ENCODE measurements around the gene UBE2J2. TPM values are rescaled to one million over a fixed set of nuclear protein-coding genes. Genes with fewer than 3 reads are reported as not detected.

The UBE2J2 gene
- total and polyA plus RNA-seq, 10 donors: 39.1 to 69.7 (median 55.3) TPM

DNA sequence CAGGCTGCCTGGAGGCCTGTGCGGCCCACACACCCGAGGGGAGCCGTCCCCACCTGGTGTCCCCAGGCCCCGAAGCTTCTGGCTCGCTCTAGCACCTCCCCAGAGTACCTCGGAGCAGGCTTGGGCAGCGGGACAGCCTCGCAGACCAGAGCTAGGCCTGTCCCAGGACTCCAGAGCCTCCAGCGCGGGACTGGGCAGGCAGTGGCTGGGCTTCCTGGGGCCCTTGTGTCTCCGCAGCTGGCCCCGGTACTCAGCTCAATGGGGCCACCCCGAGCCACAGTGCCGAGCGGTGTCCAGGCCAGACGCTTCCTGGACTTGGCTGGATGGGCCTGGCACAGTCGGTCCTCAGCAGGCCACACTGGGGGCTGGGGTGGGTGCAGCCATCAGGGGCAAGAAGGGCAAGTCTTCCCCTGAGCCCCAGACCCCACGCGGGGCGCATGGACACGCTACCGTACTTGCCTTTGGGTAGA is 11.5 kb upstream of the UBE2J2 start:
- DNase-seq: no peak
- Histone ChIP-seq H3K4me3 (no peak overlapping the region), H3K9me3 (no peaks in the 10 kb centered on the region), H3K4me1 (peaks cover 0 to 21% (median 3%) of the 10 kb centered on the region in 6 donors), H3K36me3 (no peaks in the 10 kb centered on the region), H3K27ac (no peak overlapping the region), H3K27me3 (replicated peaks in 1 of 7) (peaks cover 0 to 29% (median 0%) of the 10 kb centered on the region in 7 donors)
- TF ChIP-seq POLR2AphosphoS5 (IDR thresholded peaks at IDR 0.05): no peak
- no peak for TF ChIP-seq POLR2A (IDR thresholded peaks at IDR 0.05)
- TF ChIP-seq, protein P1, sequence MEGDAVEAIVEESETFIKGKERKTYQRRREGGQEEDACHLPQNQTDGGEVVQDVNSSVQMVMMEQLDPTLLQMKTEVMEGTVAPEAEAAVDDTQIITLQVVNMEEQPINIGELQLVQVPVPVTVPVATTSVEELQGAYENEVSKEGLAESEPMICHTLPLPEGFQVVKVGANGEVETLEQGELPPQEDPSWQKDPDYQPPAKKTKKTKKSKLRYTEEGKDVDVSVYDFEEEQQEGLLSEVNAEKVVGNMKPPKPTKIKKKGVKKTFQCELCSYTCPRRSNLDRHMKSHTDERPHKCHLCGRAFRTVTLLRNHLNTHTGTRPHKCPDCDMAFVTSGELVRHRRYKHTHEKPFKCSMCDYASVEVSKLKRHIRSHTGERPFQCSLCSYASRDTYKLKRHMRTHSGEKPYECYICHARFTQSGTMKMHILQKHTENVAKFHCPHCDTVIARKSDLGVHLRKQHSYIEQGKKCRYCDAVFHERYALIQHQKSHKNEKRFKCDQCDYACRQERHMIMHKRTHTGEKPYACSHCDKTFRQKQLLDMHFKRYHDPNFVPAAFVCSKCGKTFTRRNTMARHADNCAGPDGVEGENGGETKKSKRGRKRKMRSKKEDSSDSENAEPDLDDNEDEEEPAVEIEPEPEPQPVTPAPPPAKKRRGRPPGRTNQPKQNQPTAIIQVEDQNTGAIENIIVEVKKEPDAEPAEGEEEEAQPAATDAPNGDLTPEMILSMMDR (IDR thresholded peaks at IDR 0.05 in 8 of 11, conservative IDR thresholded peaks at IDR 0.05 in 3 of 11): no peak
- WGBS, 5 donors: 90 to 100% (median 91%) methylated on average over 1 to 22 of the region's 22 CpGs
- intact Hi-C loops (cut with DNase I; ENCODE audit: low total_unique reads): no loop called here

DNA sequence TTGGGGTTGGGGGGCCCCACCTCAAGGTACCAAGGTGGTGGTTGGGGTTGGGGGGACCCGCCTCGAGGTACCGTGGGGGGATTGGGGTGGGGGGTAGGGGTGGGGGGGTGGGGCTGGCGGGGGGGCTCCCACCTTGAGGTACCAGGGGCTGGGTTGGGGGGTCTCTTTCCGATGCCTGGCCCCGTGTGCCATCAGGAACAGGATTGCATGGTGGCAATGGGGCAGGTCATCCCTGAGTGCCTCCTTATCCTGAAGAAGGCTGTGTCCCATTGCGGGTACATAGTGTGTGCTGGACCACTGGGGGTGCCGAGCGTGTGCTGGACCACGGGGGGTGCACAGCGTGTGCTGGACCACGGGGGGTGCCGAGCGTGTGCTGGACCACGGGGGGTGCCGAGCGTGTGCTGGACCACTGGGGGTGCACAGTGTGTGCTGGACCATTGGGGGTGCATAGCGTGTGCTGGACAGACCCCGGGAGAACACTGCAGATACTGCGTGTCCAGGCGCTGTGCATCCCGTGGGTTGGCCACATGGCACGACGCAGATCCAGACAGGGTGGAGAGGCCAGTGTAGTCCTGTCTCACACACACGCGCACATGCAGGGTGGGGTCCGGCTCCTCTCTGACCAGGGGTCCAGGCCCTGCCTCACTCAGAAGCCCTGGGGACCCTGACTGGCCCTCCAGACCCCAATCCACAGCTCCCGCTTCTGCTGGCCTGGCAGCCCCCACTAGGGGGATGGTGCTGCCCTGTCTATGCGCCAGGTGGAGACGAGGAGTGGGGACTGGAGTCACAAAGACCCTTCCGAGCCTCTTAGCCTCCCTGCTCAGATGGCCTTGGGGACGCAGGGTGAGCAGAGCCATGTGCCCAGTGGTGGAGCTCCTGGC is 10.8 kb upstream of the UBE2J2 start:
- H3K4me3 ChIP-seq: no peak overlapping the region
- H3K27me3 ChIP-seq (replicated peaks in 1 of 7): peaks cover 0 to 29% (median 0%) of the 10 kb centered on the region in 7 donors
- no peaks in the 10 kb centered on the region for H3K9me3 ChIP-seq
- TF ChIP-seq, protein P1 (IDR thresholded peaks at IDR 0.05 in 8 of 11, conservative IDR thresholded peaks at IDR 0.05 in 3 of 11): no peak
- no peak for TF ChIP-seq POLR2AphosphoS5 (IDR thresholded peaks at IDR 0.05)
- no peak for TF ChIP-seq POLR2A (IDR thresholded peaks at IDR 0.05)
- no peak overlapping the region for H3K27ac ChIP-seq
- H3K4me1 ChIP-seq: peaks cover 0 to 21% (median 3%) of the 10 kb centered on the region in 6 donors
- WGBS, 5 donors: 82 to 91% (median 84%) methylated on average over 20 to 32 of the region's 32 CpGs
- no peak for DNase-seq
- intact Hi-C loops (cut with DNase I; ENCODE audit: low total_unique reads): no loop called here
- no peaks in the 10 kb centered on the region for H3K36me3 ChIP-seq

DNA sequence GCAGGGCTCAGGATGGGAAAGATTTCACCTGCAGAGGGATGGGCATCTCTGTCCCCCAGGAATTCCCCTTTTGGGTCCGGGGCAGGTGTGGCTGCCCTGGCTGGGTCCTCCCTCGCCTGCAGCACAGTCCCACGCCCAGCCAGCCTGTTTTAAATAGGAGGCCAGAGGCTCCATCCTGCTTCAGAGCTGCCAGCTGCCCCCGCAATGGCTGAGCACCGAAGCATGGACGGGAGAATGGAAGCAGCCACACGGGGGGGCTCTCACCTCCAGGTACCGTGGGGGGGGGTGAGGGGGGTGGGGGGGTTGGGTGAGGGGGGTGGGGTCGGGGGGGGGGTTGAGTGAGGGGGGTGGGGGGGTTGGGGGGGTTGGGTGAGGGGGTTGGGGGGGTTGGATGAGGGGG is 10.2 kb upstream of the UBE2J2 start:
- Histone ChIP-seq H3K27me3 (replicated peaks in 1 of 7) (peaks cover 0 to 29% (median 0%) of the 10 kb centered on the region in 7 donors), H3K36me3 (no peaks in the 10 kb centered on the region), H3K27ac (no peak overlapping the region), H3K4me1 (peaks cover 0 to 21% (median 3%) of the 10 kb centered on the region in 6 donors), H3K9me3 (no peaks in the 10 kb centered on the region), H3K4me3 (no peak overlapping the region)
- TF ChIP-seq POLR2A (IDR thresholded peaks at IDR 0.05) (no peak), POLR2AphosphoS5 (IDR thresholded peaks at IDR 0.05) (no peak)
- TF ChIP-seq, protein P1 (IDR thresholded peaks at IDR 0.05 in 8 of 11, conservative IDR thresholded peaks at IDR 0.05 in 3 of 11): no peak
- intact Hi-C loops (cut with DNase I; ENCODE audit: low total_unique reads): no loop called here
- WGBS, 5 donors: 10 to 30% (median 17%) methylated on average over 2 to 8 of the region's 9 CpGs
- no peak for DNase-seq

DNA sequence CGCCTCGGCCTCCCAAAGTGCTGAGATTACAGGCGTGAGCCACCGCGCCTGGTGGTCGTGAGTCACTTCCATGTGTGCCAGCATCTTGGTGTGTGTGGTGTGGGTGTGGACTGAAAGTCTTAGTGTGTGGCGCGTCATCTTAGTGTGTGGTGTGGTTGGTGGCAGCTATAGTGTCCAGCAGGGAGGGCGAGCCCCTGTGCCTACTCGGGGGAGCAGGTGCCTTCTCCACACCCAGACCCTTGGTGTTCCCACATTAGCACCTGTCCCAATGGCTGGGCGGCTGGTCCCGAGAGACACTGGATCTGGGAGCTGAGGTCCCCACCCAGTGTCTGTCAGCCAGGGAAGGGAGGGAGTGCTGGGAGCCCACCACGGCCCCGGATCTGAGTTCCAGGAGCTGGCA is 9.3 kb upstream of the UBE2J2 start:
- DNase-seq: no peak
- Histone ChIP-seq H3K4me1 (peaks cover 0 to 21% (median 3%) of the 10 kb centered on the region in 6 donors), H3K4me3 (no peak overlapping the region), H3K36me3 (no peaks in the 10 kb centered on the region), H3K27me3 (replicated peaks in 1 of 7) (peaks cover 0 to 29% (median 0%) of the 10 kb centered on the region in 7 donors), H3K9me3 (no peaks in the 10 kb centered on the region), H3K27ac (no peak overlapping the region)
- WGBS, 5 donors: 82 to 91% (median 89%) methylated on average over 11 to 14 of the region's 14 CpGs
- TF ChIP-seq POLR2AphosphoS5 (IDR thresholded peaks at IDR 0.05) (no peak), POLR2A (IDR thresholded peaks at IDR 0.05) (no peak)
- TF ChIP-seq, protein P1 (IDR thresholded peaks at IDR 0.05 in 8 of 11, conservative IDR thresholded peaks at IDR 0.05 in 3 of 11): no peak
- intact Hi-C loops (cut with DNase I; ENCODE audit: low total_unique reads): no loop called here

All from spleen (tissue), 11 donors.